NK-92 (cell line): ENCODE measurements around the gene ZBTB40.

Experiments
- DNase-seq: peaks from one replicate; lab custom pipeline; 2025; ENCODE audit not compliant: unreplicated experiment; lab: John Stamatoyannopoulos, UW

ZBTB40 gene

GRCh38 chr1:22420455-22421053 lies 31.1 kb upstream of the ZBTB40 start:
- no peak for DNase-seq

GRCh38 chr1:22426781-22427180 lies 24.9 kb upstream of the ZBTB40 start:
- DNase-seq = no peak

GRCh38 chr1:22428672-22429071 lies 23.0 kb upstream of the ZBTB40 start:
- no peak for DNase-seq

DNA sequence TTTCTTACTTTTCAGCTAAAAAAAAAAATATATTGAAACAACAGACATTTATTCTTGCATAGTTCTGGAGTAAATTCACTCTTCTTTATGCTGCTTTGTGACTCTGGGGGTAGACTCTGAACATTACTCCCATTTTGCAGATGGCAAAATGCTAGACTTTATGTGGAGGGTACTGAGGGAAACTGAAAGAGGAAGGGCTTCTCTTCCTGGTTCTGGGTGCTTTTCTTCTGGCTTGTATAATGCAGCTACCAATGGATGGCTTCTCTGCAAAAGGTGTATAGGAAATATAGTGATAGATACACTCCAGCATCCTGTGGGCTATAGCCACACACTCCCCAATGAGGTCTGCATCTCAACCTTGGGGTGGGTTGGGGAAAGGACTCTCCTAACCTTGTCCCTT lies 19.7 kb upstream of the ZBTB40 start:
- no peak for DNase-seq

- no peak for DNase-seq
These were observed 16.9 kb upstream of the ZBTB40 start for GRCh38 chr1:22434717-22435116.

DNA sequence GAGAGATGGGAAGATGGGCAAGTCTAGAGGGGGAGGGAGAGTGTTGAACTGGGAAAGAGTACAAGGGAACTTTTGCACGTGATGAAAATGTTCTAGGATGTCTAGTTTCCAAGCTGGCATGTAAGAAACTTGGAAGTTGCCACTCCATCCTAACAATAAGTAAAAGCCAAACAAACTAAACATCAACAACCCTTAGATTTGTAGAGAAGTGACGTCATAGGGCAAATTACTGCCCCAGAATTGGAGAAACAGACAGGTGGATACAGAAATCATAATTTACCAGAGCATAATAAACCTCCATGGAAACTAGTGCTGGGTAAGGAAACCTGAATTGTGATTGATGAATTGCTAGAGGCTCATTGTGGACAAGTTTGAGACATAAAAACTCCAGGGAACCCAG lies 14.7 kb upstream of the ZBTB40 start:
- no peak for DNase-seq

GRCh38 chr1:22437573-22437972 lies 14.1 kb upstream of the ZBTB40 start:
- DNase-seq = no peak

DNA sequence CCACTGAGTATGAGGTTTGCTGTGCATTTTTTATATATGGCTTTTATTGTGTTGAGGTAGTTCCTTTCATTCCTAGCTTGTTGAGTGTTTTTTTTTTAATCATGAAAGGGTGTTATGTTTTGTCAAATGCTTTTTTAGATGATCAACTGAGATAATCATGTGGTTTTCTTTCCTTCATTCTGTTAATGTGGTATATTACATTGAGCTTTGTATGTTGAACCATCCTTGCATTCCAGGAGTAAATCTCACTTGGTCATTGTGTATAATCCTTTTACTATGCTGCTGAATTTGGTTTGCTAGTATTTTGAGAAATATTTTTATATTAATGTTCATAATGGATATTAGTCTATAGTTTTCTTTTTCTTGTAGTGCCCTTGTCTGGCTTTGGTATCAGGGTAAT lies 11.1 kb upstream of the ZBTB40 start:
- no peak for DNase-seq

DNA sequence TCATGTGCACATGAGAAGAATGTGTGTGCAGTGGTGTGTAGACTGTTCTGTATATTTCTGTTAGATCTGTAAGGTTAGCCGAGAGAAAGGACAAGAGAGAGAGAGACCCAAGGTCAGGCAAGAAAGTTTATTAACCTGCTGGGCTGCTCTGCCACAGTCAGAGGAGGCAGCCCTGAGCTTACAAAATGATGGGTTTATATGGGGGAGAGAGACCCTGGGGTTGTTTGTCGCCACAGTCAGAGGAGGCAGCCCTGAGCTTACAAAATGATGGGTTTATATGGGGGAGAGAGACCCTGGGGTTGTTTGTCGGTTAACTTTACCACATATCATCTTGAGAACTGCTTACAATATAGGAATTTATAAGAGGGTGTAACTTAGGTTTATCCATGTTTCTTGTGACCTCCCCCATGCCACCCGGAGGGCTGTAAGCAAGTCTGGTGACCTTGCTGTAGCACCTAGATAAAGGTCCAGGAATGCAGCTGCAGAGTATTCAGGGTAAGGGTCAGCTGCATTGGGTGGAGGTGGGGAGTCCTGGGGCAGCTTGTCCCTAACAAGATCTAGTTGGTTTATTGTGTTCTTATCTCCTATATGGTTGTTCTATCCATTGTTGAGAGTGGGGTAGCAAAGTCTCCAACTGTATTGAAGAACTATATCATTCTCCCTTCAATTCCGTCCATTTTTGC lies 9.3 kb upstream of the ZBTB40 start:
- DNase-seq = no peak

DNA sequence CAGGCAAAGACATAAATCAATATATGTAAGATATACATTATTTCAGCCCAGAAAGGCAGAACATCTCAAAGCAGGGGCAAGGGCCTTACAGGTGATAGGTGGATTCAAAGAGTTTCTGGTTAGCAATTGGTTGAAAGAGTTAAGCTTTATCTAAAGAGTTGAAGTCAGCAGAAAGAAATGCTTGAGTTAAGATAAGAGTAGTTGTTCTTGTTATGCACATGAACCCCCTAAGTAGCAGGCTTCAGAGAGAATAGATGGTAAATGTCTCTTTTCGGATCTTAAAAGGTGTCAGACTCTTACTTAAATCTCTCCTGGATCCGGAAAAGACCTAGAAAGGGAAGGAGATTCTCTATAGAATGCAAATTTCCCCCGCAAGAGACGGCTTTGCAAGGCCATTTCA lies 8.3 kb upstream of the ZBTB40 start:
- no peak for DNase-seq

DNA sequence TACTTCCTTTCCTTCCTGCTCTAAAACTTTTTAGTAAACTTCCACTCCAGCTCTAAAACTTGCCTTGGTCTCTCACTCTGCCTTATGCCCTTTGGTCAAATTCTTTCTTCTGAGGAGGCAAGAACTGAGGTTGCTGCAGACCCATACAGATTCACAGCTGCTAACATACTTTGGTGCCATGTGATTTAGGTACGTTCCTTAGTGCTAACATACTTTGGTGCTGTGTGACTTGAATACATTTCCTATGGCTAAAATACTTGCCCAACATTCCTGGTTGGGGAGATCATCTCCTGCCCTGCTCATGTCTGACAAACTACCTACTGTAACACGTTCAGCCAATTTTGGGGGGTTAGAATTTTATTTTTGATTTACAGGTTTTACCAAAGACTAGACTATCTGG lies 6.8 kb upstream of the ZBTB40 start:
- no peak for DNase-seq

GRCh38 chr1:22447621-22448111 lies 4.0 kb upstream of the ZBTB40 start:
- no peak for DNase-seq

GRCh38 chr1:22449636-22450035 lies 2.0 kb upstream of the ZBTB40 start:
- DNase-seq = no peak

DNA sequence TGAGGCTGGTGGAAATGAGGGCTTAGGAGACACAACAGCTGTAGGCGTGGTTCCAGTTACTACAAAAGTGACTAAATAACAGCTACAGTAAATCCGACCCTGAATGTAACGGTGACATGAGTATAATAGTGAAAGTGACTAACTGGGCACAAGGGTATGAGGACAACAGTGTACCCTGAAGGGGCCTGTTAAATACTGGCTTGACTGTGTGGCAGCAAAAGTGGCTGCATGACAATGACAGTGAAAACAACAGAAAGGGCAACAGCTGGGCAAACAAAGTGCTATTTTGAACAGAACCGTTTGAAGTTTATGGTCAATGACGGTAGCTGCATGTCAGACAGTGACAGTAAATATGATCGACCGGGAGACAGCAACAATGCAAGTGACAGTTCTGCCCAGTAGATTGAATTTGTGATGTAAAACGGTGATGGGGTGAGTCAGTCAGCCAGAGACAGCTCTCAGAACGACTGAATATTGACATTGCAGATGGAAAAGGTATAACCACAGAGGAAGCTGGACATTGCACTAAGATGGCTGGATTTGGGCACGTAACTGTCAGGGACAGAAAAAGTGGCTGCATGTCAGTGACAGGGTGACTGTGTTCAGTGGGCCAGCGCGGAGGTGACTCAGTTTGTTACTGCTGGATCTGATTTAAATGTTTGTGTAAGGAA lies 1.2 kb upstream of the ZBTB40 start:
- no peak for DNase-seq

- no peak for DNase-seq
These were observed 868 bp downstream of the ZBTB40 start for GRCh38 chr1:22452481-22452957.

GRCh38 chr1:22453181-22453580 lies 1.5 kb downstream of the ZBTB40 start:
- DNase-seq = no peak

- no peak for DNase-seq
These were observed 2.9 kb downstream of the ZBTB40 start for GRCh38 chr1:22454476-22455056.

GRCh38 chr1:22457345-22457744 lies 5.7 kb downstream of the ZBTB40 start:
- no peak for DNase-seq

DNA sequence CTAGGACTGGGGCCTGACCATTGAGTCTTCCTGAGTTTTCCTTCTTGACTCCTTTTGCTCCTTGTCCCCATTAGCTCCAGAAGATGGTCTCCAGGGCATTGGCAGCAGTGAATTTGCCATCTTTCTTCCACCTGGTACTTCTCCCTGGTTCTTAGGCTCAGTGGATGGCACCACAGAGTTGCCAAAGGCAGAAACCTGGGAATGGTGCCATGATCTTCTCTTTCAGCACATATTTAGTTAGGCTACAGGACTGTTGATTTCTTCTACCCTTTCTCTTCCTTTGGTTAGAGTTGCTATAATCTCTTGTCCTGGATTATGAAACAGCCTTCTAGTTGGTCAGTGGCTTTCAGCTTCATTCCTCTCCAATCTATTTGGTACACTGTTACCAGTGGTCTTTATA lies 6.2 kb downstream of the ZBTB40 start:
- DNase-seq = no peak

DNA sequence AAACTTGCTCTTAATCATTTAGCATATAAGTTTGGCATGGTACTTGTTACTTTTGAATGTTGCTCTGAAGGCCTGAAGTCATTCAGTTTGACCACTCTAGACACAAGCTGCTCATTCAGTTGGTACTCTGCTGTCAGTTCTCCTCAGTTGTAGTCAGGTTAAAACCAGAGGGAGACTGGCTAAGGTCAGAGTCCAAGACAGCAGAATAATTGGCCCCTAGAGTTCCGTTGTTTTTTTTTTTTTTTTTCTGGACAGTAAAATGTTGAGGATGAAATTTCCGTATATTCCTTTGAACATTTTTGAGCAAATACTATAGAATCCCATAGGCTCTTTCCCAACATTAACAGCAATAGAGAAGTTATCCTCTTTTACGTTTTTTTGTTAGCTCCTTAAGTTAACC lies 9.4 kb downstream of the ZBTB40 start:
- DNase-seq = no peak

- DNase-seq = no peak
These were observed 10.3 kb downstream of the ZBTB40 start for GRCh38 chr1:22461678-22462527.
